ENCODE results near the gene ZNF428. TPM values are rescaled to one million over a fixed set of nuclear protein-coding genes. Genes with fewer than 3 reads are reported as not detected.

Gene ZNF428
- total and polyA plus RNA-seq, 9 donors, result 11.6 to 69.0 (median 43.1) TPM

- TF ChIP-seq CTCF (IDR thresholded peaks at IDR 0.05) (no peak), POLR2A (IDR thresholded peaks at IDR 0.05) (no peak), EP300 (IDR thresholded peaks at IDR 0.05) (no peak)
- no peak overlapping the region for H3K4me3 ChIP-seq
- no peaks in the 10 kb centered on the region for H3K36me3 ChIP-seq
- H3K27ac ChIP-seq, result no peak overlapping the region
- intact Hi-C loops (cut with DNase I), result no loop called here
- no peaks in the 10 kb centered on the region for H3K4me1 ChIP-seq (ENCODE audit: insufficient read depth)
- no peaks in the 10 kb centered on the region for H3K9me3 ChIP-seq
- DNase-seq, result no peak
- whole genome bisulfite sequencing, 3 donors, result 84 to 94% (median 87%) methylated on average over 3 of the region's 3 CpGs
- no peaks in the 10 kb centered on the region for H3K27me3 ChIP-seq
Observed at GRCh38 chr19:43628646-43629326, 9.4 kb upstream of the ZNF428 start.

- intact Hi-C loops (cut with DNase I), result no loop called here
- H3K27me3 ChIP-seq, result no peaks in the 10 kb centered on the region
- WGBS, 3 donors, result 62 to 64% (median 63%) methylated on average over 17 of the region's 17 CpGs
Observed at GRCh38 chr19:43626838-43627237, 7.4 kb upstream of the ZNF428 start.

GRCh38 chr19:43625918-43626579, 6.6 kb upstream of the ZNF428 start:
- peak in 2 of 5 donors; percentile 29 to 49 for DNase-seq
- no peak for TF ChIP-seq CTCF (IDR thresholded peaks at IDR 0.05)
- no peak for TF ChIP-seq EP300 (IDR thresholded peaks at IDR 0.05)
- TF ChIP-seq POLR2A (IDR thresholded peaks at IDR 0.05), result no peak
- Histone ChIP-seq H3K4me3 (no peak overlapping the region), H3K4me1 (ENCODE audit: insufficient read depth) (no peaks in the 10 kb centered on the region), H3K9me3 (no peaks in the 10 kb centered on the region), H3K27me3 (no peaks in the 10 kb centered on the region), H3K36me3 (no peaks in the 10 kb centered on the region), H3K27ac (no peak overlapping the region)
- intact Hi-C loops (cut with DNase I), result no loop called here
- WGBS, 3 donors, result 75 to 83% (median 81%) methylated on average over 28 to 32 of the region's 32 CpGs

More at GRCh38 chr19:43626838-43627237, 7.4 kb upstream of the ZNF428 start:
- TF ChIP-seq EP300 (IDR thresholded peaks at IDR 0.05) (no peak), CTCF (IDR thresholded peaks at IDR 0.05) (no peak), POLR2A (IDR thresholded peaks at IDR 0.05) (no peak)
- Histone ChIP-seq H3K4me3 (no peak overlapping the region), H3K36me3 (no peaks in the 10 kb centered on the region), H3K27ac (no peak overlapping the region), H3K4me1 (ENCODE audit: insufficient read depth) (no peaks in the 10 kb centered on the region), H3K9me3 (no peaks in the 10 kb centered on the region)
- no peak for DNase-seq

- Histone ChIP-seq H3K27me3 (no peaks in the 10 kb centered on the region), H3K27ac (no peak overlapping the region), H3K9me3 (no peaks in the 10 kb centered on the region), H3K4me1 (ENCODE audit: insufficient read depth) (peaks cover 1% of the 10 kb centered on the region), H3K4me3 (no peak overlapping the region), H3K36me3 (no peaks in the 10 kb centered on the region)
- TF ChIP-seq EP300 (IDR thresholded peaks at IDR 0.05) (no peak), POLR2A (IDR thresholded peaks at IDR 0.05) (no peak), CTCF (IDR thresholded peaks at IDR 0.05) (no peak)
- intact Hi-C loops (cut with DNase I), result no loop called here
- peak in 3 of 5 donors; percentile 44 to 65 (median 53) for DNase-seq
- 32 to 39% (median 33%) methylated on average over 30 of the region's 30 CpGs for WGBS, 3 donors
Observed at GRCh38 chr19:43624933-43625332, 5.5 kb upstream of the ZNF428 start.

Data from ovary (tissue), 9 donors.